Measurements from ENCODE around the gene STIM2. TPM values are rescaled to one million over a fixed set of nuclear protein-coding genes. Genes with fewer than 3 reads are reported as not detected.

Gene STIM2
- polyA plus RNA-seq, 3 donors: 37.9 to 42.6 (median 41.7) TPM

GRCh38 chr4:26861434-26862186, 969 bp downstream of the STIM2 start:
- DNase-seq (ENCODE audit: extremely low read depth in 1 of 11, low read depth in 9 of 11, low spot score in 4 of 11): peak in 7 of 11 donors; percentile 45 to 60 (median 57)

GRCh38 chr4:26862381-26862915, 1.8 kb downstream of the STIM2 start:
- DNase-seq (ENCODE audit: extremely low read depth in 1 of 11, low read depth in 9 of 11, low spot score in 4 of 11): no peak

GRCh38 chr4:26863512-26863911, 2.9 kb downstream of the STIM2 start:
- no peak for DNase-seq (ENCODE audit: extremely low read depth in 1 of 11, low read depth in 9 of 11, low spot score in 4 of 11)

- no peak for DNase-seq (ENCODE audit: extremely low read depth in 1 of 11, low read depth in 9 of 11, low spot score in 4 of 11)
These were observed 4.3 kb downstream of the STIM2 start for GRCh38 chr4:26864899-26865298.

- DNase-seq (ENCODE audit: extremely low read depth in 1 of 11, low read depth in 9 of 11, low spot score in 4 of 11): no peak
These were observed 5.6 kb downstream of the STIM2 start for GRCh38 chr4:26866203-26866602.

- no peak for DNase-seq (ENCODE audit: extremely low read depth in 1 of 11, low read depth in 9 of 11, low spot score in 4 of 11)
These were observed 6.1 kb downstream of the STIM2 start for GRCh38 chr4:26866781-26867180.

GRCh38 chr4:26867914-26868684, 7.5 kb downstream of the STIM2 start:
- no peak for DNase-seq (ENCODE audit: extremely low read depth in 1 of 11, low read depth in 9 of 11, low spot score in 4 of 11)

- DNase-seq (ENCODE audit: extremely low read depth in 1 of 11, low read depth in 9 of 11, low spot score in 4 of 11): no peak
These were observed 10.1 kb downstream of the STIM2 start for GRCh38 chr4:26870576-26871262.

GRCh38 chr4:26871611-26872010, 11.0 kb downstream of the STIM2 start:
- no peak for DNase-seq (ENCODE audit: extremely low read depth in 1 of 11, low read depth in 9 of 11, low spot score in 4 of 11)

GRCh38 chr4:26873391-26874026, 12.9 kb downstream of the STIM2 start:
- no peak for DNase-seq (ENCODE audit: extremely low read depth in 1 of 11, low read depth in 9 of 11, low spot score in 4 of 11)

GRCh38 chr4:26874110-26874509, 13.5 kb downstream of the STIM2 start:
- DNase-seq (ENCODE audit: extremely low read depth in 1 of 11, low read depth in 9 of 11, low spot score in 4 of 11): no peak

GRCh38 chr4:26877406-26877805, 16.8 kb downstream of the STIM2 start:
- no peak for DNase-seq (ENCODE audit: extremely low read depth in 1 of 11, low read depth in 9 of 11, low spot score in 4 of 11)

- no peak for DNase-seq (ENCODE audit: extremely low read depth in 1 of 11, low read depth in 9 of 11, low spot score in 4 of 11)
These were observed 17.3 kb downstream of the STIM2 start for GRCh38 chr4:26877961-26878360.

- no peak for DNase-seq (ENCODE audit: extremely low read depth in 1 of 11, low read depth in 9 of 11, low spot score in 4 of 11)
These were observed 18.3 kb downstream of the STIM2 start for GRCh38 chr4:26878794-26879391.

- no peak for DNase-seq (ENCODE audit: extremely low read depth in 1 of 11, low read depth in 9 of 11, low spot score in 4 of 11)
These were observed 19.2 kb downstream of the STIM2 start for GRCh38 chr4:26879805-26880204.

GRCh38 chr4:26884026-26884425, 23.4 kb downstream of the STIM2 start:
- no peak for DNase-seq (ENCODE audit: extremely low read depth in 1 of 11, low read depth in 9 of 11, low spot score in 4 of 11)

- DNase-seq (ENCODE audit: extremely low read depth in 1 of 11, low read depth in 9 of 11, low spot score in 4 of 11): no peak
These were observed 23.9 kb downstream of the STIM2 start for GRCh38 chr4:26884486-26884988.

GRCh38 chr4:26885912-26886274, 25.3 kb downstream of the STIM2 start:
- DNase-seq (ENCODE audit: extremely low read depth in 1 of 11, low read depth in 9 of 11, low spot score in 4 of 11): no peak

GRCh38 chr4:26887143-26887542, 26.5 kb downstream of the STIM2 start:
- no peak for DNase-seq (ENCODE audit: extremely low read depth in 1 of 11, low read depth in 9 of 11, low spot score in 4 of 11)
